Measurements from ENCODE around the gene SPINK8. TPM values are rescaled to one million over a fixed set of nuclear protein-coding genes. Genes with fewer than 3 reads are reported as not detected.
"Not testable (repeated sequence)": the region's sequence is repeated elsewhere in the genome, so short reads cannot be mapped to it uniquely, and the experiment has no call there.

Gene SPINK8
- total and polyA plus RNA-seq, 2 of the 8 experiments (the other 6 are each of a cell fraction or from before 2014, with no cell fraction given): 0.29 TPM; not detected in 1

DNA sequence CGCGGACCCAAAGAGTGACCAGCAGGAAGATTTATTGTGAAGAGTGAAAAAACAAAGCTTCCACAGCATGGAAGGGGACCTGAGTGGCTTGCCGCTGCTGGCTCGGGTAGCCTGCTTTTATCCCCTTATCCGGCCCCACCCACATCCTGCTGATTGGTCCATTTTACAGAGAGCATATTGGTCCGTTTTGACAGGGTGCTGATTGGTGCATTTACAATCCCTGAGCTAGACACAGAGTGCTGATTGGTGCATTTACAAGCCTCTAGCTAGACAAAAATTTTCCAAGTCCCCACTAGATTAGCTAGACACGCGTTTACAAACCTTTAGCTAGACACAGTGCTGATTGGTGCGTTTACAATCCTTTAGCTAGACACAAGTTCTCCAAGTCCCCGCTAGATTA is 62.2 kb downstream of the SPINK8 start:
- H3K27me3 ChIP-seq (replicated peaks in 1 of 4; ENCODE audit: control insufficient read depth in 3 of 4, extremely low read depth in 1 of 4, insufficient read depth in 3 of 4, low read length in 3 of 4); H4K20me1 ChIP-seq (replicated peaks in 1 of 2; ENCODE audit: control insufficient read depth in 1 of 2, insufficient read depth in 2 of 2, low read length in 2 of 2); H3K23ac ChIP-seq (ENCODE audit: insufficient read length); H4K8ac ChIP-seq (ENCODE audit: extremely low read depth, insufficient read depth, low read length); H3K4me1 ChIP-seq (replicated peaks in 1 of 4; ENCODE audit: control insufficient read depth in 3 of 4, insufficient read depth in 4 of 4, low read length in 3 of 4); H2BK15ac ChIP-seq (ENCODE audit: low read length); H2AK5ac ChIP-seq (ENCODE audit: low read depth, low read length); H2AFZ ChIP-seq (ENCODE audit: low read length); H4K91ac ChIP-seq (replicated peaks; ENCODE audit: insufficient read length, low read length); FAIRE-seq; H3K79me1 ChIP-seq (ENCODE audit: low read depth, low read length); H3K56ac ChIP-seq (replicated peaks; ENCODE audit: insufficient read length, low read depth, low read length); H2BK12ac ChIP-seq (ENCODE audit: low read depth, low read length); H3K27ac ChIP-seq (ENCODE audit: low read depth, low read length); H3K9ac ChIP-seq (replicated peaks in 1 of 4; ENCODE audit: extremely low read depth in 1 of 4, low read depth in 3 of 4, low read length in 3 of 4); H3K4me2 ChIP-seq (ENCODE audit: insufficient read depth in 1 of 2, low read depth in 2 of 2, low read length in 2 of 2); H2BK20ac ChIP-seq (ENCODE audit: low read length); H2BK5ac ChIP-seq (ENCODE audit: low read depth, low read length); H3K4me3 ChIP-seq (ENCODE audit: extremely low read depth in 1 of 4, insufficient read depth in 2 of 4, low read depth in 3 of 4, low read length in 4 of 4); H3K23me2 ChIP-seq (ENCODE audit: low read depth, low read length); DNase-seq (ENCODE audit: low read depth in 1 of 2, low spot score in 2 of 2); H3K4ac ChIP-seq (replicated peaks; ENCODE audit: insufficient read length, low read depth, low read length); H3K18ac ChIP-seq (ENCODE audit: extremely low read depth, low read length); H4K5ac ChIP-seq (ENCODE audit: insufficient read length, low read depth, low read length); H3K79me2 ChIP-seq (ENCODE audit: control insufficient read depth in 1 of 2, insufficient read depth in 2 of 2, low read length in 2 of 2); H3K14ac ChIP-seq (ENCODE audit: insufficient read length); H2BK120ac ChIP-seq (replicated peaks; ENCODE audit: low read depth, low read length): not testable (repeated sequence)
- 96% methylated on average over 10 of the region's 10 CpGs; no CpG with 5 or more reads in 1 of the 2 experiments for WGBS, 2 experiments (ENCODE audit: extremely low coverage in 1 of 2, insufficient coverage in 1 of 2, insufficient read length in 1 of 2, insufficient replicate concordance in 2 of 2, low coverage in 1 of 2, low lambda C conversion rate in 2 of 2, missing lambda C conversion rate in 1 of 2)
- Histone ChIP-seq H3K36me3 (ENCODE audit: control insufficient read depth in 2 of 4, insufficient read depth in 4 of 4, low read length in 3 of 4) (peaks cover 36 to 62% (median 53%) of the 10 kb centered on the region in 4 experiments), H3K9me3 (ENCODE audit: insufficient read depth in 2 of 2, low read depth in 1 of 2, low read length in 1 of 2) (peaks cover 16 to 34% of the 10 kb centered on the region in 2 experiments)
- POLR2A ChIA-PET (ENCODE audit: partially characterized antibody): interaction anchor here (0.8 to 4.2 kb wide), 17 partner anchors 13 to 201 kb away, joined by 3 to 29 read pairs (median 5); partner anchors contain the start of genes CCDC51, PLXNB1, TMA7 and ZNF589
- CTCF ChIA-PET (ENCODE audit: partially characterized antibody): interaction anchor here (1.0 to 10.6 kb wide), 10 partner anchors 12 to 249 kb away, joined by 3 to 138 read pairs (median 6); no protein-coding TSS in a partner anchor
